ENCODE data around the gene SNRPF. TPM values are rescaled to one million over a fixed set of nuclear protein-coding genes. Genes with fewer than 3 reads are reported as not detected.

Gene SNRPF
- total and polyA plus RNA-seq, 2 of the 8 experiments (the other 6 are each of a cell fraction or from before 2014, with no cell fraction given), result 58.5 to 79.7 TPM

GRCh38 chr12:95887311-95887710 is 28.6 kb downstream of the SNRPF start:
- H4K91ac ChIP-seq (replicated peaks; ENCODE audit: insufficient read length, low read length), result no peak overlapping the region
- H2BK20ac ChIP-seq (ENCODE audit: low read length), result no peak overlapping the region
- no peaks in the 10 kb centered on the region for H4K20me1 ChIP-seq (replicated peaks in 1 of 2; ENCODE audit: control insufficient read depth in 1 of 2, insufficient read depth in 2 of 2, low read length in 2 of 2)
- no peak overlapping the region for H2BK5ac ChIP-seq (ENCODE audit: low read depth, low read length)
- H2BK120ac ChIP-seq (replicated peaks; ENCODE audit: low read depth, low read length), result no peak overlapping the region
- no peak overlapping the region for H4K8ac ChIP-seq (ENCODE audit: extremely low read depth, insufficient read depth, low read length)
- H2BK15ac ChIP-seq (ENCODE audit: low read length), result no peak overlapping the region
- H3K23me2 ChIP-seq (ENCODE audit: low read depth, low read length), result no peaks in the 10 kb centered on the region
- H3K56ac ChIP-seq (replicated peaks; ENCODE audit: insufficient read length, low read depth, low read length), result no peak overlapping the region
- no peak overlapping the region for H3K4me2 ChIP-seq (ENCODE audit: insufficient read depth in 1 of 2, low read depth in 2 of 2, low read length in 2 of 2)
- ChIA-PET CTCF (ENCODE audit: partially characterized antibody) (interaction anchor here (0.5 to 1.7 kb wide), 2 partner anchors 12 to 79 kb away, joined by 3 to 4 read pairs; no protein-coding TSS in a partner anchor), POLR2A (ENCODE audit: partially characterized antibody) (no interaction called here)
- H3K4me1 ChIP-seq (replicated peaks in 1 of 4; ENCODE audit: control insufficient read depth in 3 of 4, insufficient read depth in 4 of 4, low read length in 3 of 4), result no peaks in the 10 kb centered on the region
- H3K27ac ChIP-seq (ENCODE audit: low read depth, low read length), result no peak overlapping the region
- H3K18ac ChIP-seq (ENCODE audit: extremely low read depth, low read length), result no peak overlapping the region
- H2AK5ac ChIP-seq (ENCODE audit: low read depth, low read length), result no peak overlapping the region
- H3K27me3 ChIP-seq (replicated peaks in 1 of 4; ENCODE audit: control insufficient read depth in 3 of 4, extremely low read depth in 1 of 4, insufficient read depth in 3 of 4, low read length in 3 of 4), result no peaks in the 10 kb centered on the region; a peak in 1 of 7 replicates
- 0 out of 4 replicates have a peak, but pooled peaks cover 0 to 3% of the 10 kb centered on the region in 2 experiments for H3K9me3 ChIP-seq (ENCODE audit: insufficient read depth in 2 of 2, low read depth in 1 of 2, low read length in 1 of 2)
- TF ChIP-seq EGR1 (IDR thresholded peaks at IDR 0.05; ENCODE audit: borderline replicate concordance, low read depth, low read length), result no peak
- no peak for TF ChIP-seq TEAD4 (IDR thresholded peaks at IDR 0.05; ENCODE audit: low read depth, low read length)
- H3K4me3 ChIP-seq (ENCODE audit: extremely low read depth in 1 of 4, insufficient read depth in 2 of 4, low read depth in 3 of 4, low read length in 4 of 4), result no peak overlapping the region
- H3K4ac ChIP-seq (replicated peaks; ENCODE audit: insufficient read length, low read depth, low read length), result no peak overlapping the region
- no peak overlapping the region for H2AFZ ChIP-seq (ENCODE audit: low read length)
- no peaks in the 10 kb centered on the region for H3K79me2 ChIP-seq (ENCODE audit: control insufficient read depth in 1 of 2, insufficient read depth in 2 of 2, low read length in 2 of 2)
- H3K36me3 ChIP-seq (ENCODE audit: control insufficient read depth in 2 of 4, insufficient read depth in 4 of 4, low read length in 3 of 4), result no peaks in the 10 kb centered on the region
- no peak overlapping the region for H3K9ac ChIP-seq (replicated peaks in 1 of 4; ENCODE audit: extremely low read depth in 1 of 4, low read depth in 3 of 4, low read length in 3 of 4)
- no peak overlapping the region for H3K23ac ChIP-seq (ENCODE audit: insufficient read length)
- H3K79me1 ChIP-seq (ENCODE audit: low read depth, low read length), result no peaks in the 10 kb centered on the region
- no peak overlapping the region for H4K5ac ChIP-seq (ENCODE audit: insufficient read length, low read depth, low read length)
- WGBS, 2 experiments (ENCODE audit: extremely low coverage in 1 of 2, insufficient coverage in 1 of 2, insufficient read length in 1 of 2, insufficient replicate concordance in 2 of 2, low coverage in 1 of 2, low lambda C conversion rate in 2 of 2, missing lambda C conversion rate in 1 of 2), result 75% methylated on average over 5 of the region's 5 CpGs; no CpG with 5 or more reads in 1 of the 2 experiments
- FAIRE-seq, result no peak
- DNase-seq (ENCODE audit: low read depth in 1 of 2, low spot score in 2 of 2), result no peak
- no peak overlapping the region for H3K14ac ChIP-seq (ENCODE audit: insufficient read length)
- no peak overlapping the region for H2BK12ac ChIP-seq (ENCODE audit: low read depth, low read length)
